GM08714 (cell line): ENCODE measurements around the gene RHOXF1.
"Not testable (repeated sequence)": the region's sequence is repeated elsewhere in the genome, so short reads cannot be mapped to it uniquely, and the experiment has no call there.

Experiments
- H3K4me3 ChIP-seq: fragments of 200-500 bp; sonication (Bioruptor generic); 2 replicates; pipeline ENCODE4 v1.5.1; 2014; ENCODE audit warnings: mild to moderate bottlenecking, low read length, inconsistent platforms
- ZNF274 ChIP-seq: IDR thresholded peaks from 2 replicates; pipeline ENCODE4 v1.6.1; 2012; ENCODE audit warnings: mild to moderate bottlenecking, low read depth, low read length

The RHOXF1 gene

GRCh38 chrX:120115438-120115963 lies at the start of gene RHOXF1:
RHOXF1 (minus strand) TSS chrX:120115913; CDS start chrX:120115862, 51 bp downstream.
- H3K4me3 ChIP-seq = no peak within 1 kb of the TSS
- no peak for TF ChIP-seq ZNF274

- H3K4me3 ChIP-seq = not testable (repeated sequence)
These were observed 43.4 kb upstream of the RHOXF1 start for GRCh38 chrX:120159086-120159485.

DNA sequence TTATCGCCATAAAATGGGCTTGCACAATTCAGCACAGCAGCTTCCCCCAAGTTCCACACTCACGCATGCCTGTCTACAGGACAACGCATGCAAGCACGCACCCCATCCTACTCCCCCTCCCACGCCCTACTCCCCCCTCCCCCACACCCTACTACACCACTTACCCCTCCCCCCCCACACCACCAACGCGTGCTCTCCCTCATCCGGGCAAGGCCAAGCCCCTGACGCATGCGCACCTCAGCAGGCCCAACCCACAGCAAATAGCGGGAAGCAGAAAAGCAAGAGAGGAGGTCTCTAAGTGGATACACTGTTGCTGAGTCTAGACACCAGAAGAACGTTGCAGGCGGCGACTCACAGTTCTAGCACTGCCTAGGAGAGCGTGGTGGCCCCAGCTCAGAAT lies 42.6 kb upstream of the RHOXF1 start, which contains the start of gene RHOXF2:
Gene RHOXF2 (plus strand): TSS at position 301 of the 400 bp plus-strand sequence. CDS start 138 bp downstream, outside the sequence.
- H3K4me3 ChIP-seq = not testable (repeated sequence)

DNA sequence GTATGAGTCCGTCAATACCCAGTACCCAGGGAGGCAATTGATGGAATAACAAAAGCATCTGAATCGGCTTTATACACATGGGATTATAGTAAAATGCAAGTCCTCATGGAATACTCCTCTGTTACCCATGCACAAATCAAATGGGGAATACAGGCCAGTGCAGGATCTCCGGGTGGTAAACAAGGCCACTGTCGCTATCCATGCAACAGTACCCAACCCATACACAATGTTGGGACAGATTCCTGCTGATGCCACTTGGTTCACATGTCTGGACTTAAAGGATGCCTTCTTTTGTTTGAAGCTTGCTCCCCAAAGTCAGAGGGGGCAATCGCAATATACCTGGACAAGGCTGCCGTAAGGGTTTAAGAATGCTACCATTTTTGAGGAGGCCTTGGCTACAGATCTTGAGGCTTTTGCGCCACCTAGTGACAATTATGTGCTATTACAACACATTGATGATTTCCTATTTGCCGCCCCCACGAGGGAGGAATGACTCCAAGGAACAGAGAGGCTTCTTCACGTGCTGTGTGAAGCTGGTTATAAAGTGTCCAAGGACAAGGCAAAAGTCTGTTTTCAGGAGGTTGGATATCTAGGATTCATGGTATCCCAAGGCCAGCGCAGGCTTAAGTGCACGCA lies 34.5 kb upstream of the RHOXF1 start:
- H3K4me3 ChIP-seq = not testable (repeated sequence)

DNA sequence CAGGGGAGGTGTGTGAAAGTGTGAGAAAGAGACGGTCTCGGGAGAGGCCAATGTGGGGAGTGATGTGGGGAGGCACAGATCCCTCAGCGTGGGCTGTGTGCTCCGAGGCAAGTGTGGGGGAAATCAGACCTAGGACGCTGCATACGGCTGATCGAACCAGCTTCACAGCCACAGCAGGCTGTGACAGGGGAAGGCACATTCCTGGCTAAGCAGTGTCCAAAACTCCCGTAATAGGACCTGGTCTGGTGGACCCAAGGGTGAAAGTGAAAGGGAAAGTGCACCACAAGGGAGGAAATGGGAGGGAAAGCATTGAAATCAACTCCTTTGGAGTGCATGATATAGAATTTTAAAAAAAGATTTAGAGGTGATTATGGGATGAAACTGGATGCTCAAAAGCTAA lies 31.8 kb upstream of the RHOXF1 start:
- no peak overlapping the region for H3K4me3 ChIP-seq
- TF ChIP-seq ZNF274 = no peak

- not testable (repeated sequence) for H3K4me3 ChIP-seq
These were observed 30.6 kb upstream of the RHOXF1 start for GRCh38 chrX:120146323-120146722.

- no peak overlapping the region for H3K4me3 ChIP-seq
- no peak for TF ChIP-seq ZNF274
These were observed 29.7 kb upstream of the RHOXF1 start for GRCh38 chrX:120145295-120145925.

- TF ChIP-seq ZNF274 = no peak
These were observed 28.6 kb upstream of the RHOXF1 start for GRCh38 chrX:120144178-120144844.

DNA sequence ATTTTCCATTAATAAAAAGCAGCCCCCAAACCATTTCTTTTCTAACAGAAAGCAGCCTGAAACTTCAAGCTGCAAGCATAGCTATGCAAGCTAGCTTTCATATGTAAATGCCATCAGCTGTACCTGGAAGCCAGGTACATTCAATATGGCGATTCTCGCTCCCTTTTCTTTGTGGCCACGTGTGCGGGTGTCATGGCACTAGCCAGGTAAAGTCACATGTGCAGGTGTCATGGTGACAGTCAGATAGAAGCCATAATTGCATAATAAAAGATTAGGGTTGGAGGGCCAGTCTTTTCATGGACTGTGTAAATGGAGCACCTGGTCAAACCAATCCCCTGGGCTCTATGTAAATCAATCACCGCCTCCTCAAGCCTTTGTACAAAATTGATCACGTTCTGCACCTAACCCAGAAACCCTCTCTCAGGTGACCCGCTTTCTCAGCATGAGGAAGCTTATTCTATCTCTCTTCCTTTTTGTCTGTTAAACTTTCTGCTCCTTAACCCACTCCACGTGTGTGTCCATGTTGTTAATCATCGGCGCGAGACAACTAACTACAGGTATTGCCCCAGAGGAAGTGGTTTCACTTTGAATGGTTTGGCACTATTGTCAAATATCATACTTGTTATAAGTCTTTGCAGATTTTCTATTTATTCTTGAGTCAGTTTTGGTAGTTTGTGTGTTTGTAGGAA lies 24.7 kb upstream of the RHOXF1 start:
- no peak for TF ChIP-seq ZNF274
- no peak overlapping the region for H3K4me3 ChIP-seq

More at GRCh38 chrX:120144178-120144844, 28.6 kb upstream of the RHOXF1 start:
- no peak overlapping the region for H3K4me3 ChIP-seq

GRCh38 chrX:120137439-120137838 lies 21.7 kb upstream of the RHOXF1 start:
- no peak overlapping the region for H3K4me3 ChIP-seq
- TF ChIP-seq ZNF274 = no peak

DNA sequence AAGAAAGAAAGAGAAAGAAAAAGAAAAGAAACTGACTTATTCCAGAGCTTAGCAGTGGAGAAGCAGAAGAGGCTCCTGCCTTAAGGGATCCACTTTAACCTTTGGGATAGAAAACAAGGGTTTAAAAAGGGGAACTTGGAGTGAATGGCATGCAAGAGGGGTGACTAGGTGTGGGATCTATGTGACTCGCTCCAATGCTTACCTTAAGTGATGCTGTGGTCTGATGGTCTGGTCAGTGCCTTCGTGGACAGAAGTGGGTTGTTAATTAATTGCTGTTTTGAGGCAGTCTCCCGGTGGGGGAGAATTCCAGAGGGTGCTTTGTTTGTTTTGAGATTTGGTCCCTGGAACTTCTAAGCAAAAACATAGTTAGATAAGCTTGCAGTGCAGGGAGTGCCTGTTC lies 21.1 kb upstream of the RHOXF1 start:
- TF ChIP-seq ZNF274 = no peak

GRCh38 chrX:120136128-120136527 lies 20.4 kb upstream of the RHOXF1 start:
- TF ChIP-seq ZNF274 = no peak
- H3K4me3 ChIP-seq = no peak overlapping the region

More for the DNA sequence above, 21.1 kb upstream of the RHOXF1 start:
- no peak overlapping the region for H3K4me3 ChIP-seq

- not testable (repeated sequence) for H3K4me3 ChIP-seq
These were observed 12.7 kb upstream of the RHOXF1 start for GRCh38 chrX:120128306-120128846.

DNA sequence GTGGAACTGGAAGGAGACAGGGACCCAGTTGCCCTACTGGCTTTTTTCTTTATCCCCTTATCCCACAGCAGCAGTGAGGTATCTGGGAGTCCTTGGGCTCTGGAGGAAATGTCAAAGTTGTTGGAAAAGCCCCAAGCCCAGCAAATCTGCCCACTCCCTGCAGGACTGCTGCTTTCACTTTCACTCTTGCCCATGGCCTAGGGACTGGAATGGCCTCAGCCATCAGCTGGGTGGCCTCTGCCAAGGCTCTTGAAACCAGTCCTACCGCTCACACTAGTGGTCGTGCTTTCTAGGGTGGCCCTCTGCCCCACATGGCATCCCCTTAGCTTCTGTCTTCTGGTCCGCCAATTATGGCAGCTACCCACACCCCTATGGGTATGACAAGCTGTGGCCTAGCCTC lies 9.7 kb upstream of the RHOXF1 start:
- no peak overlapping the region for H3K4me3 ChIP-seq
- no peak for TF ChIP-seq ZNF274
